GM19193 (cell line): ENCODE data around the gene FRMD3.

Experiments used
- POLR2A ChIP-seq: IDR thresholded peaks from 4 replicates; pipeline ENCODE4 v1.6.1; 2011; ENCODE audit not compliant: insufficient read depth, insufficient read length; ENCODE audit errors: extremely low read depth

FRMD3 gene

GRCh38 chr9:83322438-83322837 is 215.8 kb downstream of the FRMD3 start:
- TF ChIP-seq POLR2A: no peak

- no peak for TF ChIP-seq POLR2A
Observed at GRCh38 chr9:83317244-83317643, 221.0 kb downstream of the FRMD3 start.

GRCh38 chr9:83315649-83316048 is 222.6 kb downstream of the FRMD3 start:
- no peak for TF ChIP-seq POLR2A

GRCh38 chr9:83313781-83314180 is 224.4 kb downstream of the FRMD3 start:
- TF ChIP-seq POLR2A: no peak

- TF ChIP-seq POLR2A: no peak
Observed at GRCh38 chr9:83312537-83312936, 225.7 kb downstream of the FRMD3 start.

GRCh38 chr9:83307066-83307724 is 231.0 kb downstream of the FRMD3 start:
- no peak for TF ChIP-seq POLR2A

GRCh38 chr9:83304686-83305085 is 233.5 kb downstream of the FRMD3 start:
- TF ChIP-seq POLR2A: no peak

- TF ChIP-seq POLR2A: no peak
Observed at GRCh38 chr9:83299571-83299970, 238.6 kb downstream of the FRMD3 start.

- TF ChIP-seq POLR2A: no peak
Observed at GRCh38 chr9:83299094-83299493, 239.1 kb downstream of the FRMD3 start.

GRCh38 chr9:83296123-83296522 is 242.1 kb downstream of the FRMD3 start:
- TF ChIP-seq POLR2A: no peak

- TF ChIP-seq POLR2A: no peak
Observed at GRCh38 chr9:83294816-83295215, 243.4 kb downstream of the FRMD3 start.

- no peak for TF ChIP-seq POLR2A
Observed at GRCh38 chr9:83291196-83291595, 247.0 kb downstream of the FRMD3 start.

GRCh38 chr9:83290692-83291091 is 247.5 kb downstream of the FRMD3 start:
- TF ChIP-seq POLR2A: no peak

- no peak for TF ChIP-seq POLR2A
Observed at GRCh38 chr9:83287021-83287420, 251.2 kb downstream of the FRMD3 start.

- no peak for TF ChIP-seq POLR2A
Observed at GRCh38 chr9:83285445-83286225, 252.6 kb downstream of the FRMD3 start.

- no peak for TF ChIP-seq POLR2A
Observed at GRCh38 chr9:83284746-83285145, 253.5 kb downstream of the FRMD3 start.

GRCh38 chr9:83283528-83283927 is 254.7 kb downstream of the FRMD3 start:
- TF ChIP-seq POLR2A: no peak
